Vagina (tissue), 2 donors: ENCODE measurements around the gene CD52. TPM values are rescaled to one million over a fixed set of nuclear protein-coding genes. Genes with fewer than 3 reads are reported as not detected.

ENCODE experiments used
- DNase-seq, 2 donors: peaks; one replicate each; pipeline ENCODE4 v3.0.0-alpha.2; 2017; ENCODE audit errors: extremely low spot score in 2 of 2
- H3K27ac ChIP-seq: fragments of 200-600 bp; sonication (generic); one replicate; pipeline ENCODE4 v1.5.1; 2019
- H3K27me3 ChIP-seq: fragments of 200-600 bp; sonication (generic); one replicate; pipeline ENCODE4 v1.5.1; 2019
- H3K36me3 ChIP-seq, 2 donors: fragments of 200-600 bp; sonication (generic); one replicate each; pipeline ENCODE4 v1.5.1; 2017 to 2019
- H3K4me1 ChIP-seq: fragments of 200-600 bp; sonication (generic); one replicate; pipeline ENCODE4 v1.5.1; 2019
- H3K4me3 ChIP-seq, 2 donors: fragments of 200-600 bp; sonication (generic); 1 replicate in 1 of 2; 2 replicates in 1 of 2; pipeline ENCODE4 v1.5.1; 2016 to 2019
- H3K9me3 ChIP-seq: fragments of 200-600 bp; sonication (generic); one replicate; pipeline ENCODE4 v1.5.1; 2019
- CTCF ChIP-seq, 3 experiments: fragments of 450-650 bp in 2 of 3; fragments of 200-600 bp in 1 of 3; sonication (generic) in 1 of 3; IDR thresholded peaks; one replicate each; pipeline ENCODE4 v1.5.1; 2017 to 2019; ENCODE audit warnings: antibody characterized with exemption in 3 of 3, mild to moderate bottlenecking in 2 of 3, moderate library complexity in 2 of 3
- POLR2A ChIP-seq, 2 donors: fragments of 450-650 bp; IDR thresholded peaks; one replicate each; pipeline ENCODE4 v1.6.1; 2017; ENCODE audit warnings: antibody characterized with exemption in 2 of 2, mild to moderate bottlenecking in 2 of 2, moderate library complexity in 2 of 2
- POLR2AphosphoS5 ChIP-seq, 2 donors: sonication (generic); formaldehyde crosslinking; IDR thresholded peaks; one replicate each; pipeline ENCODE4 v1.9.0; 2017; ENCODE audit warnings: antibody characterized with exemption in 2 of 2, mild to moderate bottlenecking in 2 of 2, low read depth in 1 of 2; ENCODE audit not compliant: insufficient read depth in 1 of 2
- intact Hi-C: fragments of 100-400 bp; cut with DNase I; formaldehyde crosslinking; loops from one replicate; pipeline ENCODE4 v1.15.1; 2023
- total RNA-seq: library from RNA; depleted of rRNA; stranded (reverse); fragments of >200 nt; gene quantifications from one replicate; pipeline ENCODE4 v1.2.3, GENCODE V29; 2016

CD52 gene
- total RNA-seq, 1 donor from 2014 or later: 8.1 TPM

- peak overlapping the region; percentile 95 for H3K27ac ChIP-seq
- H3K4me3 ChIP-seq: peak overlapping the region; percentile 80 to 90
- peak in 1 of 2 donors; percentile 87 for DNase-seq
- H3K9me3 ChIP-seq: no peaks in the 10 kb centered on the region
- H3K4me1 ChIP-seq: peaks cover 82% of the 10 kb centered on the region
- no peaks in the 10 kb centered on the region for H3K27me3 ChIP-seq
- TF ChIP-seq POLR2AphosphoS5 (IDR thresholded peaks at IDR 0.05; ENCODE audit: insufficient read depth in 1 of 2, low read depth in 1 of 2) (no peak), CTCF (IDR thresholded peaks at IDR 0.05) (no peak), POLR2A (IDR thresholded peaks at IDR 0.05) (no peak)
- intact Hi-C loops: no loop called here
- H3K36me3 ChIP-seq: peaks cover 0 to 8% of the 10 kb centered on the region in 2 donors
Observed at GRCh38 chr1:26278724-26279455, 38.9 kb upstream of the CD52 start.

- peak in 1 of 2 donors; percentile 85 for TF ChIP-seq POLR2A (IDR thresholded peaks at IDR 0.05)
- peak; percentile 64 to 98 for TF ChIP-seq POLR2AphosphoS5 (IDR thresholded peaks at IDR 0.05; ENCODE audit: insufficient read depth in 1 of 2, low read depth in 1 of 2)
- peak in 2 of 3 experiments; percentile 4 to 26 for TF ChIP-seq CTCF (IDR thresholded peaks at IDR 0.05)
- Histone ChIP-seq H3K9me3 (no peaks in the 10 kb centered on the region), H3K4me1 (peaks cover 90% of the 10 kb centered on the region), H3K36me3 (peaks cover 0 to 8% of the 10 kb centered on the region in 2 donors), H3K27ac (peak within 1 kb of the TSS; percentile 95), H3K27me3 (no peaks in the 10 kb centered on the region), H3K4me3 (peak within 1 kb of the TSS; percentile 80 to 90)
- intact Hi-C loops: no loop called here
- DNase-seq: peak in 1 of 2 donors; percentile 79
Observed at GRCh38 chr1:26279456-26280332, 38.1 kb upstream of the CD52 start, which contains the start of gene SH3BGRL3. Gene SH3BGRL3, plus strand, starts transcription at chr1:26280086. Its CDS starts 70 bp downstream, at chr1:26280156.

- DNase-seq: peak in 1 of 2 donors; percentile 93
- Histone ChIP-seq H3K27ac (peak overlapping the region; percentile 95), H3K36me3 (peaks cover 0 to 8% of the 10 kb centered on the region in 2 donors), H3K4me1 (peaks cover 91% of the 10 kb centered on the region), H3K27me3 (no peaks in the 10 kb centered on the region), H3K9me3 (no peaks in the 10 kb centered on the region), H3K4me3 (peak overlapping the region; percentile 80 to 90)
- no peak for TF ChIP-seq CTCF (IDR thresholded peaks at IDR 0.05)
- no peak for TF ChIP-seq POLR2A (IDR thresholded peaks at IDR 0.05)
- intact Hi-C loops: no loop called here
Observed at GRCh38 chr1:26280333-26281042, 37.3 kb upstream of the CD52 start.

GRCh38 chr1:26281091-26281958 lies 36.4 kb upstream of the CD52 start:
- peaks cover 91% of the 10 kb centered on the region for H3K4me1 ChIP-seq
- intact Hi-C loops: no loop called here
- TF ChIP-seq POLR2A (IDR thresholded peaks at IDR 0.05): no peak
- TF ChIP-seq CTCF (IDR thresholded peaks at IDR 0.05): no peak
- no peak for TF ChIP-seq POLR2AphosphoS5 (IDR thresholded peaks at IDR 0.05; ENCODE audit: insufficient read depth in 1 of 2, low read depth in 1 of 2)
- DNase-seq: no peak
- no peaks in the 10 kb centered on the region for H3K27me3 ChIP-seq
- H3K27ac ChIP-seq: peak overlapping the region; percentile 95
- H3K9me3 ChIP-seq: no peaks in the 10 kb centered on the region
- peaks cover 0 to 8% of the 10 kb centered on the region in 2 donors for H3K36me3 ChIP-seq
- H3K4me3 ChIP-seq: peak overlapping the region; percentile 80 to 90
